Measurements from ENCODE around the gene CHPT1.

Gene CHPT1

DNA sequence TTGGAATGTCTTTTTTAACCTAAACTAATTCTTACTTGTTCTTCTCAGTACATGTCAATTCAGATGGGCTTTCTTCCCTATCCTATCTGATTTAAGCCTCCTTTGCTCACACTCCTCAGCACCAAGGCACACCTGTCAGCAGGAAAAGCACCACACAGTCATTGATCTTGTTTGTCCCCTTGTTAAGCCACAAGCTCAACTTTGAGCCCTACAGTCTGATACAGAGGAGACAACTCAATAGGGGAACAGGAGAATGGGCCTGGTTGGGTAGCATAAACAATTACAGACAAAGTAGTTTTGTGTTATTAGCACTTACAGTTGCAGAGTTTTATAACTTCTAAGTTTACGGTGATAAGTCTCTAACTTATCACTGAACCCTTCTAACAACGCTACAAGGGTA, 71.3 kb downstream of the CHPT1 start:
- no peak for DNase-seq

DNA sequence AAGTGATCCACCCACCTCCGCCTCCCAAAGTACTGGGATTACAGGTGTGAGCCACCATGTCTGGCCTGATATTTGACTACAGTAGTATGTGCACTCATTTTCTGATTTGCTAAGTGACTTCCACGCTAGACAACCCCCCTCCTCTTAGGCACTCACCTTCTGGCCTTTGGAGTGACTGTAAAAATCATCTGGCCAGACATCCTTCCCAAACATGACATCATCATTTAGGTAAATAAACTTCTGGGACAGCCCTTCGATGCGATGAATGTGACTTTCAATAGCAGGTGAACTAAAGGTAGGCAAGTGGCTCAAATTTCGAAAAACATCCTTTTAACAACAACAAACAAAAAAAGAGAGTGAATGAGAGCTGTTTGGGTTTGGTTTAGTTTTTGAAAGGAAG, 72.4 kb downstream of the CHPT1 start:
- no peak for DNase-seq

DNA sequence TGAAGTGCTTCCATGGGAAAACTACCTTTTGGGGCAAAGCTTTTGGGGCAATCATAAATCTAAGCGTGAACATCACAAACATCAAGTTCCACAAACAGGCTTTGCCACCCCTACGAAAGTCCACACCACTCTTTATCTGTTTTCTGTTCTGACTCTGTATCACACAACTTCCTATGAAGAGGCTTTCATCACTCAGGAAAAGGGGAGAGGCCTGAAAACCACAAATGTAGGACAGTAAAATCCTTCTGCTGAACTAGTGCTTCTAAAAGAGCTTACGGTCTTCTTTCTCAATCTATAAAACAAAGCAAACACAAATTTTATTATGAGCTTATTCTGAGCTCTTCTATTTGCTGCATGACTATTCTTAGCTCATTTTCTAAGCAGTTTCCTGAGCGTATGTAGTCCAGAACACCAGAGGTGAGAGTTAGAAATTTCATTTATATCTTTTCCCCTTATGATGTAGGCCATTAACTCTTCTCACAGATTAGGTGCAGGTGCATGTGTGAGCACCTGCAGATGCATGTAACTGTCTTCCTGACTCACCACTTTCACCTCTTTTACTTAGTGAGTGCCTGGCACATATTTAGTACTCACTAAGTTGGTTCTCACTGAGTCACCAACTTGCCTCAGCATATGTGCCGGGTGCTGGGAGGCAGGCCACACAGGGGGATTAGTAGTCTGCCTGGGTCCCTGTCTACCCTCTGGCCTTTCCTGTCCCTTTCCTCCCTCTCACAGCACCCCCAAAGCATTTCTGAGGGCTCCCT, 74.8 kb downstream of the CHPT1 start:
- no peak for DNase-seq

DNA sequence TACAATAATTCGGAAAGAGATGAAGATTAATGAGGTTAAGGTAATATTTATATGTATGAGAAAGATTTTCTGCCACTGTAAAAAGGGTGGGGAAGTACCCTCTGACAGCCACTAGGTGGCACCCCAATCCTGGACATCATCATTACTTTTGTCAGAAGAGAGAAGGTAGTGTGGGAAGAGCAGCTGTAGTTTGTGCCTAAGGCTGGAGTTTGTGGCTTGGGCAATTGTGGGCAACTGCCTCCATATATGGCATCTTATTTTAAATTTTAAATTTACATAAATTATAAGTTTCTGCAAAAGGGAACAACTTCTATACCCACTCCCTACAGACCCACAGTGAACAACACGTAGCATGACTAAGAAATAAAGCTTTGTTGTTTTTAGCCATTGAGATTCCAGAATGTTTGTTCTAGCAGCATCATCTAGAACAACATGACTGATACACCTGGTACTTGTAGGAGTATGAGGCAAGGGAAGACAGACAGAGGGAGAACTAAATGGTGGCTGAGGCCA, 76.3 kb downstream of the CHPT1 start:
- DNase-seq: peak; percentile 66

DNA sequence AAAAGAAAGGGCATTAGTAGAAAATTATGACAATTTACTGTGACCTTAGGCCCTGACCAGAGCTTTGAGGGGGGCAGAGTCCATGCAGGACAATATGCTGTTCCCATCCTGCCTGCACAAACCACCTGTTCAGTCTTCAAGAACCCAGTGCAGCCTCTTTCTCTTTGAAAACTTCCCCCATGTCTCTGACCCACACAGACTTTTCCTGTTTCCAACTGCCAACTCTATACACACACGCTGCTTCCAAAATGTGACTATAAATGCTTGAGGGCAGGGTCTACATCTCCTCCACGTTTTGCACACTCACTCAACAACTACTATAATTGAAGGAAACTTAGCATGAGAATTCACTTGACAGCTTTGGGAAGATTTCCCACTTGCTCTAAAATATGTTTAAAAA, 78.4 kb downstream of the CHPT1 start:
- no peak for DNase-seq

GRCh38 chr12:101777485-101777884, 80.0 kb downstream of the CHPT1 start:
- DNase-seq: no peak

- no peak for DNase-seq
Measured at GRCh38 chr12:101777978-101778377, 80.5 kb downstream of the CHPT1 start.
